ENCODE measurements around the gene ERF. TPM values are rescaled to one million over a fixed set of nuclear protein-coding genes. Genes with fewer than 3 reads are reported as not detected.
"Not testable (repeated sequence)": the region's sequence is repeated elsewhere in the genome, so short reads cannot be mapped to it uniquely, and the experiment has no call there.

ERF gene
- total RNA-seq, 1 experiment from 2014 or later: 17.0 TPM

GRCh38 chr19:42261763-42262162, 6.8 kb upstream of the ERF start:
- BruUV-seq (replicated peaks): no TSS peak
- ATAC-seq: no peak
- intact Hi-C loops (cut with micrococcal nuclease): no loop called here
- no peak overlapping the region for H2AFZ ChIP-seq (ENCODE audit: low read length)
- CTCF ChIA-PET: no interaction called here
- H3K27me3 ChIP-seq (ENCODE audit: low read length): no peaks in the 10 kb centered on the region
- no peak for DNase-seq
- H3K4me2 ChIP-seq (ENCODE audit: low read length): no peak overlapping the region
- H3K36me3 ChIP-seq (ENCODE audit: low read depth, low read length): no peaks in the 10 kb centered on the region
- TF ChIP-seq EZH2 (IDR thresholded peaks at IDR 0.05; ENCODE audit: low read length, unreplicated experiment) (no peak), CTCF (conservative IDR thresholded peaks at IDR 0.05; ENCODE audit: low read depth, low read length) (no peak), EZH2phosphoT487 (IDR thresholded peaks at IDR 0.05; ENCODE audit: borderline replicate concordance, low read length) (no peak)
- no peaks in the 10 kb centered on the region for H4K20me1 ChIP-seq (ENCODE audit: low read length)
- H3K4me1 ChIP-seq (ENCODE audit: insufficient read depth, low read length): no peaks in the 10 kb centered on the region
- no peak overlapping the region for H3K4me3 ChIP-seq (ENCODE audit: low read length)
- H3K79me2 ChIP-seq (ENCODE audit: low read length): no peaks in the 10 kb centered on the region
- no peak overlapping the region for H3K9ac ChIP-seq (ENCODE audit: low read length)
- H3K9me3 ChIP-seq (ENCODE audit: low read length): no peaks in the 10 kb centered on the region
- POLR2A ChIA-PET (ENCODE audit: unreplicated experiment): interaction anchor here (0.8 kb wide), 1 partner anchor 9 kb away, joined by 7 read pairs; no protein-coding TSS in a partner anchor
- H3F3A ChIP-seq (ENCODE audit: low read length, unreplicated experiment): no peaks in the 10 kb centered on the region
- H3K9me2 ChIP-seq (replicated peaks; ENCODE audit: low read length): no peaks in the 10 kb centered on the region
- H3K27ac ChIP-seq (ENCODE audit: low read length): no peak overlapping the region

- H3K27ac ChIP-seq (ENCODE audit: low read length); POLR2A ChIA-PET (ENCODE audit: unreplicated experiment); H3K4me2 ChIP-seq (ENCODE audit: low read length); BruUV-seq (replicated peaks); H3K4me3 ChIP-seq (ENCODE audit: low read length); H3K9me2 ChIP-seq (replicated peaks; ENCODE audit: low read length); H4K20me1 ChIP-seq (ENCODE audit: low read length); H2AFZ ChIP-seq (ENCODE audit: low read length); H3K4me1 ChIP-seq (ENCODE audit: insufficient read depth, low read length); CTCF ChIA-PET; H3K27me3 ChIP-seq (ENCODE audit: low read length); H3K36me3 ChIP-seq (ENCODE audit: low read depth, low read length); H3F3A ChIP-seq (ENCODE audit: low read length, unreplicated experiment); intact Hi-C loops (cut with micrococcal nuclease); ATAC-seq; H3K9ac ChIP-seq (ENCODE audit: low read length); DNase-seq; H3K9me3 ChIP-seq (ENCODE audit: low read length): not testable (repeated sequence)
- peaks cover 17% of the 10 kb centered on the region for H3K79me2 ChIP-seq (ENCODE audit: low read length)
These were observed 2.9 kb upstream of the ERF start for GRCh38 chr19:42257842-42258241.

GRCh38 chr19:42255766-42256745, 1.1 kb upstream of the ERF start:
- Histone ChIP-seq H3K4me3 (ENCODE audit: low read length) (peak overlapping the region; percentile 76), H3K4me1 (ENCODE audit: insufficient read depth, low read length) (peaks cover 10% of the 10 kb centered on the region), H3K9me3 (ENCODE audit: low read length) (no peaks in the 10 kb centered on the region), H2AFZ (ENCODE audit: low read length) (peak overlapping the region; percentile 81), H3F3A (ENCODE audit: low read length, unreplicated experiment) (no peaks in the 10 kb centered on the region), H3K79me2 (ENCODE audit: low read length) (peaks cover 31% of the 10 kb centered on the region), H4K20me1 (ENCODE audit: low read length) (no peaks in the 10 kb centered on the region), H3K27me3 (ENCODE audit: low read length) (no peaks in the 10 kb centered on the region), H3K9ac (ENCODE audit: low read length) (peak overlapping the region; percentile 20; the same call in 1 of the 2 replicates), H3K36me3 (ENCODE audit: low read depth, low read length) (no peaks in the 10 kb centered on the region), H3K4me2 (ENCODE audit: low read length) (peak overlapping the region; percentile 97), H3K27ac (ENCODE audit: low read length) (no peak overlapping the region), H3K9me2 (replicated peaks; ENCODE audit: low read length) (no peaks in the 10 kb centered on the region)
- POLR2A ChIA-PET (ENCODE audit: unreplicated experiment): no interaction called here
- CTCF ChIA-PET: no interaction called here
- intact Hi-C loops (cut with micrococcal nuclease): loop anchor here (1.0 kb wide), 1 partner anchor 12 kb away; no protein-coding TSS in a partner anchor
- ATAC-seq (peak; percentile 20), DNase-seq (peak; percentile 32)
- TF ChIP-seq CTCF (conservative IDR thresholded peaks at IDR 0.05; ENCODE audit: low read depth, low read length): no peak
- TF ChIP-seq EZH2 (IDR thresholded peaks at IDR 0.05; ENCODE audit: low read length, unreplicated experiment): no peak
- TF ChIP-seq EZH2phosphoT487 (IDR thresholded peaks at IDR 0.05; ENCODE audit: borderline replicate concordance, low read length): no peak
- no TSS peak for BruUV-seq (replicated peaks)

All from PC-3 (cell line).